Measurements from ENCODE around the gene HACD3. TPM values are rescaled to one million over a fixed set of nuclear protein-coding genes. Genes with fewer than 3 reads are reported as not detected.

The HACD3 gene, protein sequence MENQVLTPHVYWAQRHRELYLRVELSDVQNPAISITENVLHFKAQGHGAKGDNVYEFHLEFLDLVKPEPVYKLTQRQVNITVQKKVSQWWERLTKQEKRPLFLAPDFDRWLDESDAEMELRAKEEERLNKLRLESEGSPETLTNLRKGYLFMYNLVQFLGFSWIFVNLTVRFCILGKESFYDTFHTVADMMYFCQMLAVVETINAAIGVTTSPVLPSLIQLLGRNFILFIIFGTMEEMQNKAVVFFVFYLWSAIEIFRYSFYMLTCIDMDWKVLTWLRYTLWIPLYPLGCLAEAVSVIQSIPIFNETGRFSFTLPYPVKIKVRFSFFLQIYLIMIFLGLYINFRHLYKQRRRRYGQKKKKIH
- total RNA-seq: 112 and 142 TPM in 2 replicates

DNA sequence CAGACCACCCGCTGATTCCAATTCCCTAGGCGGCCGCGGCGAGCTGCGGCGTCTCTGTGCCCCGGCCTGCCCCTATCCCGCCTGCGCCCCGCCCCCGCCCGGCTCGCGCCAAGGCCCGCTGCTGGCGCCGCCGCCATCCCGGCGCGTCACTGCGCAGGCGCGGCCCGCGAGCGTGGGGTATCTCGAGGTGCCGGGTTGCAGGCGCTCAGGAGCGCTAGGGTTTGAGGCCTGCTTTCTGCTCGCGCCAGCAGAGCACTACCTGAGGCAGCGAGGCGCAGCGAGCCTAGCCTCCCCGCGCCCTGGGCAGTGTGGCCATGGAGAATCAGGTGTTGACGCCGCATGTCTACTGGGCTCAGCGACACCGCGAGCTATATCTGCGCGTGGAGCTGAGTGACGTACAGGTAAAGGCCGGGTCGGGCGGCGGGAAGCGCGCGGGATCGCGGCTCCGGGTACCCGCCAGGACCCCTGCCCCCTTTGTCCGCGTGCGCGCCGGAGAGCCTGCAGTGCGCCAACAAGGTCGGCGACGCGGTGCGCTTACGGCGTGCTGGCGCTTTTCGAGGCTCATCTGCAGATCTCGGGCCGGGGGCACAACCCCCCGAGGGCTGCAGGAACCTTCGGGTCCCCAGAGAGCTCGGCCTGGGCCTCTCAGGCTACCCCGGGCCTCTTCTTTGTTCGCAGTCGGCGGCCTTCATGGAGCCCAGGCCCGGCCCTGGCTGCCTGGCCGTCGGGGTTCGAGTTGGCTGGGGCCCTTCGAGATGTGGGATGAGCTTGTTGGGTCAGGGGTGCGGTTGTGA lies at the start of gene HACD3:
TSS of gene HACD3 (plus strand) at position 146 of the 794 bp plus-strand sequence. CDS start at position 315, 169 bp downstream.

DNA sequence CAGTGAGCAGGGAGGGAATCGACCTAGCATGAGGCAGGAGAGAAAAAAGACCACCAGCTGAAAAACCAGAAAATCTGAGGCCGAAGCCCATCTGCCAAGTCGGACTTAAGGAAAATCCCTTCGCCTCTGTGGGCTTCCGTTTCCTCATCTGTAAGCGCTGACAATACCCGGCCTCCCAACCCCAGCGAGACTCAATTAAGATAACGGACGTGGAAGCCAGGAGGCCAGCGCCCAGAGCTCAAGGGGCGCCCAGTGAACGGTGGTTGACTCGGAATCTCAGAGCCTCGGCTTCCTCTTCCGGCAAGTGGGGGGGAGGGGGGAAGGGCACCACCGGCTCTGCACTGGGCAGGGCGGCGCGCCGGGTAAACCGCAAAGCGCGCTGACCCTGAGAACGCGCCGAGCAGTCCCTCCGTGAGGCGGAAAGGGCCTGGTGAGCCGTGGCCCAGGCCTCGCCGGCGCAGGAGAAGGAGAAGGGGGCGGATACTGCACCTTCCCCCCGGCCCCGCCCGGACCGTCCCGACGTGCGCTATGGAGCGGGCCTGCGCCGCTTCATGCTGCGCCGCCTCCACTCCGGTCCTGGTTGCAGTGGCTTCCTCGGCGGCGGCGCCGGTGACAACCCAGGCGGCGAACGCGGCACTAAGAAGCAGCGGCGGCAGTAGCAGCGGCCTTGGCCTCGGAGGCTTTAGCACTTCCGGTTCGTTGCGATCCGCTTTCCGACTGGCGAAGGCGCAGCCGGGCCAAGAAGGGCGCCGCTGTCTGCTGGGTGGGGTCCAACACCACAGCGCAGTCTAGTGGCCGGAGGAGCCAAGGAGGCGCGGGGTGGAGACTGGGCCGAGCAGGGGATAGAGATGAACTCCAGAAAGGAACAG lies 13.0 kb upstream of the HACD3 start, which contains the start of gene DPP8:
TSS of gene DPP8 (minus strand) at position 693 of the 869 bp plus-strand sequence. CDS start 5,136 bp downstream, outside the sequence.

DNA sequence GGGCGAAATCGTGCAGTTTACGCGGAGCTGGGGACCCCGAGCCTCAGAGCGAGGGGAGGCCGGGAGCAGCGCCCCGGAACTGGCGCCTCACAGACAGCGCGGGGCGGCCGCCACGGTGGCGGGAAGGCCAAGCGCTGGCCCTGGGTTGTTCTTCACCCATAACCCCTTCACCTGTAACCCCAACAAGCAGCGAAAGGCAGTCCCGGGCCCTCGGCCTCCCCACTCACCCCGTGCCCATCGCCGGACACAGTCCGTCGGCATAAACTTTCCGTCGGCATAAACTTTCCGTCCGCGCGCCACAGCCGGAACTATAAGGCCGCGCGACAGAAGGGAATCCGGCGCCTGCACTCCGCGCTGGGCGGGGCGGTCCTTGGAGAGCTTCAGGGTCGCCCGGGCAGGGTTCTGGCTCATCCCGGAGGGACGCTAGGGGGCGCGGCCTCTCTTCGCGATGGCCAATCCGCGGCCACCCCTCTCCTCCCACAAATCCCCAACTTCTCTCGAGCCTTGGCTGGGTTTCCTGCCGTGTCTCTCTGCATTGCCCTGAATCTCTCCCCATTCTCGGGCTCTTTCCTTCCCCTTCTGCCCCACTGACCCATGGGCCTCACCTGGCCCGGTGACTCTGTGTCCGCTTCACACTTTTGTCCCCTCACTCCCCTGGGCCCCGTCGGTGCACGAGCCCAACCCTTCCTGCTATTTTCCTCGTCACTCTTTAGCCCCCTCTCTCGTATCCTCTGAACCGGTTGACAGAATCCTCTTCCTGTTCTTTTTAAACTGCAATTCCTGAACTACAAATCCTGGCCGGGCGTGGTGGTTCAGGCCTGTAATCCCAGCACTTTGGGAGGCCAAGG lies 80.8 kb downstream of the HACD3 start, which contains the start of gene INTS14:
TSS of gene INTS14 (minus strand) at position 261 of the 848 bp plus-strand sequence. CDS start 3,751 bp downstream, outside the sequence.

DNA sequence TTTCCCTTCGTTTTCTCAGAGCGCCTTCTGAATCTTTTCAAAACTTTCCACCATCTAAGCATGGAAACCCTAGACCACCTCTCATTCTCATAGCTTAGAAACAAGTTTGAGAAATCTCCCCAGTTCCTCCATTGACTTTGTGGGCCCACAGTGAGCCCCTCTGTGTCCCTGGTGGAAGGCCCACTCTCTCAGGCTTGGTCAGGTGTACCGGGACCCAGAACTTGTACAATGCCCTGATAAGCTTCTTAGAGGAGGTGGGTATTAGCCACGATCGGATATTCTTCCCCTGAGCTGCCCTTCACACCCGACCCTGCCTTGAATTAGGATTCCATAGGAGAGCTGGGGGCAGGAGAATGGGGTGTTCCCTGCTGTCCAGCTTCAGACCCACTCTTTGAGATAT lies 91.4 kb downstream of the HACD3 start, which contains the start of gene SLC24A1:
TSS of gene SLC24A1 (plus strand) at position 301 of the 400 bp plus-strand sequence. CDS start 2,143 bp downstream, outside the sequence.

Other genes with a start within 250 kb of the HACD3 start
- 0.97 and 1.1 TPM in 2 replicates for gene PARP16, start 243.6 kb upstream of the HACD3 start, total RNA-seq
- not detected in 2 replicates for gene RNU5A-1, start 234.4 kb upstream of the HACD3 start, total RNA-seq
- not detected in 2 replicates for gene RNU5B-1, start 225.8 kb upstream of the HACD3 start, total RNA-seq
- not detected in 2 replicates for gene IGDCC3, start 152.5 kb upstream of the HACD3 start, total RNA-seq
- gene IGDCC4, start 107.5 kb upstream of the HACD3 start, total RNA-seq: under 0.01 TPM in 2 replicates
- gene DPP8, start 12.8 kb upstream of the HACD3 start, total RNA-seq: 43.5 and 50.0 TPM in 2 replicates
- 36.7 and 43.2 TPM in 2 replicates for gene INTS14, start 80.7 kb downstream of the HACD3 start, total RNA-seq
- gene SLC24A1, start 91.5 kb downstream of the HACD3 start, total RNA-seq: 1.7 and 3.2 TPM in 2 replicates

All from epithelial cell of umbilical artery (primary cell).